Coronary artery (tissue), 2 donors: ENCODE measurements around the gene PLN.

Experiments used
- DNase-seq: peaks from one replicate; pipeline ENCODE4 v3.0.0-alpha.2; 2017; ENCODE audit warnings: low spot score
- H3K27ac ChIP-seq, 2 donors: fragments of 200-600 bp; sonication (generic); one replicate each; pipeline ENCODE4 v1.5.1; 2016 to 2019
- H3K4me3 ChIP-seq: fragments of 200-600 bp; sonication (generic); 2 replicates; pipeline ENCODE4 v1.5.1; 2016; ENCODE audit warnings: mild to moderate bottlenecking, moderate library complexity
- TF ChIP-seq, protein P1 (sequence below): fragments of 200-600 bp; sonication (generic); IDR thresholded peaks from one replicate; pipeline ENCODE4 v1.5.1; 2019; ENCODE audit warnings: antibody characterized with exemption

Gene PLN

DNA sequence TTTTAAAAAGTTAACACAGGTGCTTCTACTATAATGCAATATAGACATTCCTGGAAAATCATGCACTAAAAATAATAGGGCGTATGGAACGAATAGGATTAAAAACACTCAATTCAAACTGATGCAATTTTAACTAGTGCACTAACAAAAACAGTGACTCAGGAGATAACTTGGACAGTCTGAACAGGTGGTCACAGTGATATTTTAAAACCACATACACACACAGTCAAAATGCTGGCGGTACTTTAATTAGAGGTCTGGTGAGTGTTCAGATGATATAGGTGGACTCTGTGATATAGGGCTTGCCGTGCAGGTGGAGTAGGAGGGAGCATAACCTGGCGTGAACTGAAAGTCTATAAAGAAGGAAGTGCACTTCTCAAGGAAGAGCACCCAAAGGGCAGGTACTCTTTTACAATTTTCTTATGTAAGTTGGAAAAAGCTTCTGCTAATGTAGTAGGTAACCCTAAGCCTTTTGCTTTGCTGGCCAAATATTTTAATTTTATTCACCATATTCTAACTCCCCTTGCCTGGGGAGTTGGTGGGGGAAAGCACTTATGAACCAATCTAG, 41.9 kb upstream of the PLN start:
- Histone ChIP-seq H3K27ac (peak overlapping the region in 1 of 2 donors; percentile 21), H3K4me3 (no peak overlapping the region)
- TF ChIP-seq, protein P1, sequence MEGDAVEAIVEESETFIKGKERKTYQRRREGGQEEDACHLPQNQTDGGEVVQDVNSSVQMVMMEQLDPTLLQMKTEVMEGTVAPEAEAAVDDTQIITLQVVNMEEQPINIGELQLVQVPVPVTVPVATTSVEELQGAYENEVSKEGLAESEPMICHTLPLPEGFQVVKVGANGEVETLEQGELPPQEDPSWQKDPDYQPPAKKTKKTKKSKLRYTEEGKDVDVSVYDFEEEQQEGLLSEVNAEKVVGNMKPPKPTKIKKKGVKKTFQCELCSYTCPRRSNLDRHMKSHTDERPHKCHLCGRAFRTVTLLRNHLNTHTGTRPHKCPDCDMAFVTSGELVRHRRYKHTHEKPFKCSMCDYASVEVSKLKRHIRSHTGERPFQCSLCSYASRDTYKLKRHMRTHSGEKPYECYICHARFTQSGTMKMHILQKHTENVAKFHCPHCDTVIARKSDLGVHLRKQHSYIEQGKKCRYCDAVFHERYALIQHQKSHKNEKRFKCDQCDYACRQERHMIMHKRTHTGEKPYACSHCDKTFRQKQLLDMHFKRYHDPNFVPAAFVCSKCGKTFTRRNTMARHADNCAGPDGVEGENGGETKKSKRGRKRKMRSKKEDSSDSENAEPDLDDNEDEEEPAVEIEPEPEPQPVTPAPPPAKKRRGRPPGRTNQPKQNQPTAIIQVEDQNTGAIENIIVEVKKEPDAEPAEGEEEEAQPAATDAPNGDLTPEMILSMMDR = no peak
- DNase-seq = no peak

DNA sequence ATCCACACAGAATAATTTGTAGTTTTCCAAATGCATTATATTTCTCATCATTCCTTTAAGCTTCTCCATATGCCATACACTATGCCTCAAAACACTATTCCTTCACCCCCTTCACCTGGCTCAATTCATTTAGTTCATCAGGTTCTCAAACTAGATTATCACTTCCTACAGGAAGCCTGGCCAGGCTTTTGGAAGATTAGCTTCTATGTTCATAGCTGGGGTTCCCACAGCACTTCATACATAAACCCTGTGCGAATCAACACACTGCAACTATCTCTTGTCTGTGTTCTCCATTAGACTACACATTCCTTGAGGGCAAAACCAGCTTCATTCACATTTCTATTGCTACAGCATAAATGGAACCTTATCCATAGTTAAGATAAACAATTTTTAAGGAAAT, 40.5 kb upstream of the PLN start:
- H3K27ac ChIP-seq = no peak overlapping the region
- no peak for DNase-seq

DNA sequence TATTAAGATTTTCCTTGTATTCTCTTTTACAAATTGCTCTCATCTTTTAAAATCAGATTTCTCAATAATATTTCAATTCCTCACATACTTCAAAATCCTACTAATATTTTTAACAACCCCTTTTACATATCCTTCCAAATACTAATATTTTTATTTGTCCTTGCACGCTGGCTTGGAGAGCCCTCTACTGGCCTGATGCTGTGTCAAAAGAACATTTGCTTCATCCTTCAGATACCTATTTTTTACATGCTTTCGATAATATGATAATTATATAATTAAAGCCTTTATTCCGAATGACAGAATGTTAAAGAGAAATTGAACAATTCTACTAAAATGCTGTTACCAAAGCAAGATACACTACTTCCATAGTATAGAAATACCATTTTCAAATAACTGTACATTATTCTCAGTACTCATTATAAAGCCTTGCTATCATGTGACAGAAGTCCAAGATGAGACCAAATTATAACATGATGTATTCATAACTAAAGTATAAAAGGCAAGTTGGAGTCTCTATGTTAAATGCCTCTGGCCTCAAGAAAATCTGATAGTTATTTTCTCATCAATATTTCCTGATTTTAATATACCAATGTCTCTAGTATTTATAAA, 39.0 kb upstream of the PLN start:
- no peak for DNase-seq
- TF ChIP-seq, protein P1 = peak; percentile 48
- no peak overlapping the region for H3K27ac ChIP-seq
- no peak overlapping the region for H3K4me3 ChIP-seq

More for the DNA sequence above, 40.5 kb upstream of the PLN start:
- TF ChIP-seq, protein P1 = no peak
- no peak overlapping the region for H3K4me3 ChIP-seq

DNA sequence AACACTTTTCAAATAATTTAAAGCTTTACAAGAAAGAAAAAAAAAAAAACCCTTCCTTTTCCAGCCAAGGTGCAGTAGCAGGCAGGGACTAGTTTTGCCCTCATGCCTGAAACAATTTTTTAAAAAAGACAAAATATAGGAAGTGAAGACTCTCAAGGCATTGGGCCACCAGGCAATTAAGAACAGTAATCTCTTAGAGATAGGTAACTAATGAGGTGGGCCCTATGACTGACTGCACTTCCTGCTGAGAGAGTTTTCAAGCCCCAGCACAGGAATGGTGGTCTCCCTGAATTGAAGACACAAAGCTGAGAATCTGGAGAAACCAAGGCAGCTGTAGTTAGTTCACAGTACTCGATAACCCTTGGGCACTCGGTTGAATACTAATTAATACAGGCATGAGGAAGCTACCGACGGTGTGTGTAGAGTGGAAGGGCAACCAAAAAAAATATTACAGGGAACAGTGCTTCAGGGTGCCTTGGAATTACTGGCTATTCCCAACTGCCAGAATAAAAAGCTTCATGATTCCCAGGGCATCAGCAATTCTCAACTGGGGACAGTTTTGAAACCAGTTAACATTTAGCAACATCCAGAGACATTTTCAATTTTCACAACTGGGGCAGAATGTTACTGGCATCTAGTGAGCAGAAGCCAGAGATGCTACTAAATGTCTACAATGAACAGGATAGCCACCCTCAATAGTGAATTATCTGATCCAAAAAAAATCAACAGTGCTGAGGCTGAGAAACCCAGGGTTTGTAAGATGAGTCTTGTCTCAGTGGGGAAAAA, 36.0 kb upstream of the PLN start:
- H3K27ac ChIP-seq = no peak overlapping the region

DNA sequence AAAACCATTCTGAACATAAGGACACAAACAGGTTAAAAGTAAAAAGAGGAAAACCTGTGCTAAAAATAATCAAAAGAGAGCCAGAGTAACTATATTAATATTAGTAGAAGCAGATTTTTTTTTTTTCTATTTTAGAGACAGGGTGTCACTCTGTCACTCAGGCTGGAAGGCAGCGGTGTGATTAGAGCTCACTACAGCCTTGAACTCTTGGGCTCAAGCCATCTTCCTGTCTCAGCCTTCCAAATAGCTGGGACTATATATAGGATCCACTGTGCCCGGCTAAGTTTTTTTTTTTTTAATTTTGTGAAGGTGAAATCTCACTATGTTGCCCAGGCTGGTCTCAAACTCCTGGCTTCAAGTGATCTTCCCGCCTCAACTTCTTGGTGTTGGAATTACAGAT, 33.4 kb upstream of the PLN start:
- TF ChIP-seq, protein P1 = no peak
- Histone ChIP-seq H3K4me3 (no peak overlapping the region), H3K27ac (no peak overlapping the region)
- DNase-seq = no peak

More for the DNA sequence above, 36.0 kb upstream of the PLN start:
- no peak overlapping the region for H3K4me3 ChIP-seq
- no peak for DNase-seq
- TF ChIP-seq, protein P1 = no peak

DNA sequence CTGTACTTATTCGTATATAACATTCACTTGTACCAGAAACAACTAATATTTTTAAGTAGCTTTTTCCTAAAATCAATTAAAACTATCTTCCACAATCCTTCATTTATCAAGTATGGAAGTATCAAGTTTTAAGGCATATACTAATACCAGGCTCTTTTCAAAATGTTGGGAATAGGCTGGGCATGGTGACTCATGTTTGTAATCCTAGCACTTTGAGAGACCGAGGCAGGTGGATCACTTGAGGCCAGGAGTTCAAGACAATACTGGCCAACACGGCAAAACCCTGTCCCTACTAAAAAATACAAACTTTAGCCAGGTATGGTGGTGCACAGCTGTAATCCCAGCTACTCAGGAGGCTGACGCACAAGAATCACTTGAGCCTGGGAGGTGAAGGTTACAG, 25.7 kb upstream of the PLN start:
- no peak for DNase-seq
- H3K4me3 ChIP-seq = no peak overlapping the region
- TF ChIP-seq, protein P1 = no peak
- H3K27ac ChIP-seq = no peak overlapping the region

DNA sequence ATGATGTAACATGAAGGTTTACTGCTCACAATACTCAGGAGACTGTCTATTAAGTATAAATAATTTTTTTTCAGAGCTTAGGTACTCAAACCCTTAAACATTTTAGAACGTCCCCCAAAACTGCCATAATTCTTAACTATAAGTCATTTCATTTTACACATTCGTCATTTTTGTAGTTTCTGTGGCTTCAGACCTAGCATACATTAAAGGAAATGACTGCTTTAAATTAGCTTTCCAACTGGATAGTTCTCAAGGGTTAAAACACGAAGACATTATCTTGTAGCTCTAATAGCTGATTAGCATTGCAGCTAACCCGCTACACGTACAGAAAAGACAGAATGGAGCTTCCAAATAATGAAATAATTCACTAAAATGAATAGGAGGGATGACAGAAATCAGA, 24.9 kb upstream of the PLN start:
- H3K4me3 ChIP-seq = no peak overlapping the region
- TF ChIP-seq, protein P1 = no peak
- DNase-seq = no peak
- no peak overlapping the region for H3K27ac ChIP-seq
